ENCODE measurements around the gene FAM3D.

Gene FAM3D

DNA sequence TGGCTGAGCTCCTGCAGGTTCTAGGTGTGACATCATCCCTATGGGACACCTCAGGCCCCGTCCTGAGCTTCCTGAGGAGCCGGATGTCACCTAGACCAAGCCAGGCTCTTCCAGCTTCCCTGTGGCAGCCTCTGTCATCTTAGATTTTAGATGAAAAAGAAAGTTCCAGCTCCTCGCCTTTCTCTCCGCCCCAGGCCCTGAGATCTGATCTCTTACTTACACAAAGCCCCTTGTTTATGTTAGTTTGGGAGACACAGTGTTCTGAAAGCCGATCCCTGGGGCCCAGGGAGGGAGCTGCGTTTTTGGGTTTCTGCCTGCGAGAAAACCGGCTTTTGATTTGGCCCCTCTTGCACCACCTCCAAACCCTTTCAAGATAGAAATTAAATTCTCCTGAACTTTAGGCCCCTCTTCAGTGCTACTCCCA lies 49.2 kb downstream of the FAM3D start:
- H3K4me3 ChIP-seq (ENCODE audit: low read length): no peak overlapping the region
- peaks cover 2% of the 10 kb centered on the region; the same call in 1 of the 2 replicates for H3K4me1 ChIP-seq (ENCODE audit: control insufficient read depth, insufficient read depth, low read length)
- WGBS (ENCODE audit: insufficient coverage, insufficient read length): no CpG with 5 or more reads among the region's 8 CpGs
- no peaks in the 10 kb centered on the region for H3K9me3 ChIP-seq (ENCODE audit: control insufficient read depth, insufficient read depth, low read length)
- DNase-seq (ENCODE audit: low read depth, low spot score): no peak
- H3K36me3 ChIP-seq (ENCODE audit: control insufficient read depth, insufficient read depth, low read length): no peaks in the 10 kb centered on the region
- H3K27me3 ChIP-seq (ENCODE audit: control insufficient read depth, insufficient read depth, low read length): no peaks in the 10 kb centered on the region
- H3K27ac ChIP-seq (ENCODE audit: low read length): no peak overlapping the region

DNA sequence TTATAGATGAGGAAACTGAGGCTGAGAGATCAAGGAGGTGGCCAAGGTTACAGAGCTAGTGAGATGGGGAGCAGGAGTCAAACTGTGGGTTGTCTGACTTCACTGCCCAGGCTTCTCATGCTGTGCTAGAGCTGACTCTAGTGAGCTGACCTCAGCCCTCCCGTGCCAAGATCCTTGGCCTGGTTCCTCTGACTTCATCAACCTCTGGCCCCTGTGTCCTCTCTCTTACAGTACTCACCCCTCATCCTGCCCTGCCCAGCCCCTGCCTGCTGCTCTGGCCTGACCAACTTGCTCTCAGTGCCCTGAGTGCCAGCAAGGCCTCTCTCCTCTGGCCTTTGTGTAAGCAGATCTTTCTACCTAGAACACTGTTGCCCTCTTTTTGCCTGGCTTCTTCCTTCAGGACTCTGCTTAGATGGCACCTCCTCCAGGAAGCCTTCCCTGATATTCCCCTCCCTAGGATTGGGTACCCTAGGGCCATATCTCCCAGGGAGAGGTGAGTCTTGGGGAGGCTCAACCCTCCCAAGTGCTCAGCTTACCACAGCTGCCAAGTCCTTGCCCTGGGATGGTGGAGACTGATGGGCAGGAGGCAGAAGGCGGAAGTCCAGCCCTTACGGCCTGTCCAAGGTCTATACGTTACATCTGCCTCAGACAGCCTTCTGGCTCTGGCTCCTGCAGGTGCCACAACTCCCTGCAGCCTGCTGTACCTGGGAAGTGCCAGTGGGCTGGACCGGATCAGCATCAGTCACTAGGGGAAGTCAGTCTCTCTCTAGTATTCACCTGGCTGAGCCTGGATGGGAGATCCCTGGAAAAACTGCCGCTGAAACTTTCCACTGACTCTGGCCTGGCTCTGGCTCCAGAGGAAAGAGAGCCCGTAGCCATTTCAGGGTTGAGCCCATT lies 53.1 kb downstream of the FAM3D start:
- no peak overlapping the region for H3K4me3 ChIP-seq (ENCODE audit: low read length)
- H3K36me3 ChIP-seq (ENCODE audit: control insufficient read depth, insufficient read depth, low read length): no peaks in the 10 kb centered on the region
- H3K27me3 ChIP-seq (ENCODE audit: control insufficient read depth, insufficient read depth, low read length): no peaks in the 10 kb centered on the region
- no peaks in the 10 kb centered on the region for H3K9me3 ChIP-seq (ENCODE audit: control insufficient read depth, insufficient read depth, low read length)
- peaks cover 2% of the 10 kb centered on the region; the same call in 1 of the 2 replicates for H3K4me1 ChIP-seq (ENCODE audit: control insufficient read depth, insufficient read depth, low read length)
- H3K27ac ChIP-seq (ENCODE audit: low read length): no peak overlapping the region
- no CpG with 5 or more reads among the region's 7 CpGs for WGBS (ENCODE audit: insufficient coverage, insufficient read length)
- DNase-seq (ENCODE audit: low read depth, low spot score): no peak

DNA sequence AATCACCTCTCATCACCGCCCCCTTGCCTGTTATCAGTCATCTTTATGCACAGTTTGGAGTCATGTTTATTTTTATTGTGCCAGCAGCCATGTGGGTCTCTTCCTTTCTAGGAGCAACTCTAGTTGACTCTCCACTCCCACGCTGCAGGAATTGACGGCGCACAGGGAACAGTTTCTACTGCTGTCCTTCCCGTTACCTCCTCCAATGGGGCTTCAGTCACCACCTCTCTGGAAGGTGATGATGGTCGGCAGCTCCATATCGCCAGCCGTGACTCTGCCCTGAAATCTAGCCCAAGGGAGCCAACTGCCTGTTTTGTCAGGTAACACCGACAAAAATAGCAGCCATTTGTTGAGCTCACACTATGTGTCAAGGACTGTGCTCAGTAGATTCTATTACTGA lies 53.7 kb downstream of the FAM3D start:
- no peaks in the 10 kb centered on the region for H3K36me3 ChIP-seq (ENCODE audit: control insufficient read depth, insufficient read depth, low read length)
- no CpG with 5 or more reads among the region's 9 CpGs for WGBS (ENCODE audit: insufficient coverage, insufficient read length)
- no peak overlapping the region for H3K4me3 ChIP-seq (ENCODE audit: low read length)
- H3K9me3 ChIP-seq (ENCODE audit: control insufficient read depth, insufficient read depth, low read length): no peaks in the 10 kb centered on the region
- H3K27me3 ChIP-seq (ENCODE audit: control insufficient read depth, insufficient read depth, low read length): no peaks in the 10 kb centered on the region
- DNase-seq (ENCODE audit: low read depth, low spot score): no peak
- no peak overlapping the region for H3K27ac ChIP-seq (ENCODE audit: low read length)
- peaks cover 2% of the 10 kb centered on the region; the same call in 1 of the 2 replicates for H3K4me1 ChIP-seq (ENCODE audit: control insufficient read depth, insufficient read depth, low read length)

DNA sequence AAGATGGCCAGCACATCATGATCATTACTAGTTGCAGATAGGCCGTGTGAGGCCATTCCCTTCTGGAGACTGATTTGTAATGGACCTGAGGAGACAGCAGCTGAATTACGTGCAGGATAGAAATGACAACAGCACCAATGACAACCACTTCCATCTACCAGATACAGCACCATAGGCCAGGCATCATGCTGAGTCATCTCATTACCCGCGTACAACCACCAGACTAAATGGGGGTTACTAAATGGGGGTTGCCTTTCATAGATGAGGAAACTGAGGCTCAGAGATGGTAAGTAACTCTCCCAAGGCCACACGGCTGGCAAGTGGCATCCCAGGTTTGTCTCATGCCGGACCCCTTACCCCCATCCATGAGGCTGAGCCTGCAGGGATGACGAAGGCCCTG lies 56.6 kb downstream of the FAM3D start:
- no peaks in the 10 kb centered on the region for H3K27me3 ChIP-seq (ENCODE audit: control insufficient read depth, insufficient read depth, low read length)
- no peaks in the 10 kb centered on the region for H3K9me3 ChIP-seq (ENCODE audit: control insufficient read depth, insufficient read depth, low read length)
- WGBS (ENCODE audit: insufficient coverage, insufficient read length): no CpG with 5 or more reads among the region's 7 CpGs
- no peak for DNase-seq (ENCODE audit: low read depth, low spot score)
- H3K4me3 ChIP-seq (ENCODE audit: low read length): no peak overlapping the region
- H3K36me3 ChIP-seq (ENCODE audit: control insufficient read depth, insufficient read depth, low read length): no peaks in the 10 kb centered on the region
- peaks cover 2% of the 10 kb centered on the region; the same call in 1 of the 2 replicates for H3K4me1 ChIP-seq (ENCODE audit: control insufficient read depth, insufficient read depth, low read length)
- no peak overlapping the region for H3K27ac ChIP-seq (ENCODE audit: low read length)

DNA sequence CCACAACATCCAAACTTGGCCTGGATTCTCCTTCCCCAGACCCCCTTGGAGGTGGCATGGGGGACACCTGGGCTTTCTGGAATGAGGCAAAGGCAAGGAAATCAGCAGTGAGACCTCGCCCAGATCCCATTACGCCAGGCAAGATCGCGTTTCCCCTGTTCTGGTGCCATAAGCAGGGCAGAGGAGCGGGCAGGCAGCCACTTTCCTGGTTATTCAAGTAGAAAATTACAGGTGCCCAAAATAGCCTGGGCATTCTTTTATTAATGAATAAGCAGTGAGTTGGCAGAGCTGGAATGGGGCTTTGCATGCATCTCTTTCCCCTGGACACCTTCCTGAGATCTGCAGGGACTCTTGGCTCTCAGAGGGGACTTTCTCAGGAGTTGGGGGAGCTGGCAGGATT lies 57.9 kb downstream of the FAM3D start:
- H3K4me3 ChIP-seq (ENCODE audit: low read length): no peak overlapping the region
- H3K27ac ChIP-seq (ENCODE audit: low read length): no peak overlapping the region
- no CpG with 5 or more reads among the region's 5 CpGs for WGBS (ENCODE audit: insufficient coverage, insufficient read length)
- H3K9me3 ChIP-seq (ENCODE audit: control insufficient read depth, insufficient read depth, low read length): no peaks in the 10 kb centered on the region
- H3K27me3 ChIP-seq (ENCODE audit: control insufficient read depth, insufficient read depth, low read length): no peaks in the 10 kb centered on the region
- peaks cover under 1% of the 10 kb centered on the region; the same call in 1 of the 2 replicates for H3K4me1 ChIP-seq (ENCODE audit: control insufficient read depth, insufficient read depth, low read length)
- no peaks in the 10 kb centered on the region for H3K36me3 ChIP-seq (ENCODE audit: control insufficient read depth, insufficient read depth, low read length)
- no peak for DNase-seq (ENCODE audit: low read depth, low spot score)

DNA sequence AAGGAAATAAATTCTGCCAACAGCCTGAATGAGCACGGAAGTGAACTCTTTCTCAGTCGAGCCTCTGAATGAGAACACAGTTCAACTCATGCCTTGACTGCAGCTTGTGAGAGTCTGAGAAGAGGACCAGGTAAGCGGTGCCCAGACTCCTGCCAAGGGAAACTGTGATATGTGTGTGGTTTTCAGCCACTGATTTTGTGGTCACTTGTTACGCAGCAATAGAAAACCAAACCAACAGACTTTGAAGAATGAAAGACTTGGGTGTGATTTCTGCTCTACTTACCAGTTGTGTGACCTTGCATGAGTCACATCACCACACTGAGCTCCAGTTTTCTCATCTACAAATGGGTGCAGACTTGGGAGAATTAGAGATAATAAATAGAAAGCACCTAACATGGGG lies 58.8 kb downstream of the FAM3D start:
- no peaks in the 10 kb centered on the region for H3K4me1 ChIP-seq (ENCODE audit: control insufficient read depth, insufficient read depth, low read length)
- H3K36me3 ChIP-seq (ENCODE audit: control insufficient read depth, insufficient read depth, low read length): no peaks in the 10 kb centered on the region
- no peak for DNase-seq (ENCODE audit: low read depth, low spot score)
- H3K27ac ChIP-seq (ENCODE audit: low read length): no peak overlapping the region
- no peaks in the 10 kb centered on the region for H3K9me3 ChIP-seq (ENCODE audit: control insufficient read depth, insufficient read depth, low read length)
- no peak overlapping the region for H3K4me3 ChIP-seq (ENCODE audit: low read length)
- no peaks in the 10 kb centered on the region for H3K27me3 ChIP-seq (ENCODE audit: control insufficient read depth, insufficient read depth, low read length)
- WGBS (ENCODE audit: insufficient coverage, insufficient read length): no CpG with 5 or more reads among the region's 4 CpGs

DNA sequence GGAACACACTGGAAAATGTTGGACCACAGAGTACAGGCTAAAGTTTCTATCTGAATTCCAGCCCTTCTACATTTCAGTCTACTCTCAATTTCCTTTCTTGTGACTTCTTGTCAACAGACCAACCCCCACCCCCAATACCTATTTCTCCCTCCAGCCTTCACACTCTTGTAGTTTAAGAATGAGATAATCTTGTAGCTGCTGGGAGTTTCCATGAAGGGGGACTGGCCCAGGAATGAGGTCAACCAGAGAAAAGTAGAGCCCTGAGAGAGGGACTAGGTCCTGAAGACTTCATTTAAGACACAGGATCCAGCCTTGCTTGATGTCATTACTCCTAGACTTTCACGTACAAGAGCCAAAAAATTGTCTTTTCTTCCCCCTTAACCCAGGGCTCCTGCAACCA lies 59.9 kb downstream of the FAM3D start:
- Histone ChIP-seq H3K9me3 (ENCODE audit: control insufficient read depth, insufficient read depth, low read length) (no peaks in the 10 kb centered on the region), H3K4me3 (ENCODE audit: low read length) (no peak overlapping the region), H3K27me3 (ENCODE audit: control insufficient read depth, insufficient read depth, low read length) (no peaks in the 10 kb centered on the region), H3K36me3 (ENCODE audit: control insufficient read depth, insufficient read depth, low read length) (no peaks in the 10 kb centered on the region), H3K27ac (ENCODE audit: low read length) (no peak overlapping the region), H3K4me1 (ENCODE audit: control insufficient read depth, insufficient read depth, low read length) (no peaks in the 10 kb centered on the region)
- no CpG with 5 or more reads among the region's 1 CpG for WGBS (ENCODE audit: insufficient coverage, insufficient read length)
- no peak for DNase-seq (ENCODE audit: low read depth, low spot score)

DNA sequence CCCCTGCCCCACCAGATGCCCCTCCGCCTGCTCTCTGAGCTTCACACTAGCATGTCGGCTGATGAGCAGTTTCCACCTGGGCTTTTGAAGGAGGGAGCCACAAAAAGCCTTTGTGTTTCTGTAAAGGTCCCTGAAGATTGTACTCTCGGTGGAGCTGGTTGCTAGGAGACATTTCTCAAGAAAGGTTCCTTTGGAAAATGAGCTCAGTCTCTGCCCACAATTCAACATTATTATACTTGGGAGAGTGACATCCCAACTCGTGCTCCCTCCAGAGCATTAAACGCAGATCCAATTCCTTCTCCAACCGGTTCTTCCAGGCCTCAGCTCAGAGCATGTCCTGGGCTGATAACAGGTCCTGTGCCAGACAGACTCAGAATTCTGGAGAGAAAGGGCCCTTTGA lies 62.5 kb downstream of the FAM3D start:
- no peaks in the 10 kb centered on the region for H3K36me3 ChIP-seq (ENCODE audit: control insufficient read depth, insufficient read depth, low read length)
- no peak overlapping the region for H3K27ac ChIP-seq (ENCODE audit: low read length)
- H3K27me3 ChIP-seq (ENCODE audit: control insufficient read depth, insufficient read depth, low read length): no peaks in the 10 kb centered on the region
- no peaks in the 10 kb centered on the region for H3K4me1 ChIP-seq (ENCODE audit: control insufficient read depth, insufficient read depth, low read length)
- H3K9me3 ChIP-seq (ENCODE audit: control insufficient read depth, insufficient read depth, low read length): no peaks in the 10 kb centered on the region
- no peak for DNase-seq (ENCODE audit: low read depth, low spot score)
- no peak overlapping the region for H3K4me3 ChIP-seq (ENCODE audit: low read length)
- WGBS (ENCODE audit: insufficient coverage, insufficient read length): no CpG with 5 or more reads among the region's 6 CpGs

DNA sequence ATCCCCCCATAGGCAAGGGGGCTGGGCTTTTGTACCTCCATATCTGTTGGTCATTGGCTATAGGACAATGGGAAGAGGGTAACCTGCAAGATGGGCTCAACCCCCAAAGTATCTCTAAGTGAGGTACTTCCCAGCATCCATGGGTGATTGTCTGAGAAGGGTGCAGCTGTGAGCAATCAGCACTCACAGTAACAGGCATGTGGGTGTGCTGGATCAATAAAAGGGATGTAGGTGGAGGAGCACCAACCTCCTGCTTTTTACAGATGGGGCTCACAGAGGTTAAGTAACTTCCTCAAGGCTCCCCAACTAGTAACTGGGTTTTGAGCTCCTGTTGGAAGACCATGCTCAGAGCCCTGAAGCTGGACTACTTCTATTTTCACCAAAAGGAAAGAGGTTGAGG lies 63.0 kb downstream of the FAM3D start:
- H3K36me3 ChIP-seq (ENCODE audit: control insufficient read depth, insufficient read depth, low read length): no peaks in the 10 kb centered on the region
- no peak overlapping the region for H3K27ac ChIP-seq (ENCODE audit: low read length)
- no peaks in the 10 kb centered on the region for H3K27me3 ChIP-seq (ENCODE audit: control insufficient read depth, insufficient read depth, low read length)
- no peak overlapping the region for H3K4me3 ChIP-seq (ENCODE audit: low read length)
- no peaks in the 10 kb centered on the region for H3K4me1 ChIP-seq (ENCODE audit: control insufficient read depth, insufficient read depth, low read length)
- H3K9me3 ChIP-seq (ENCODE audit: control insufficient read depth, insufficient read depth, low read length): no peaks in the 10 kb centered on the region
- no peak for DNase-seq (ENCODE audit: low read depth, low spot score)

DNA sequence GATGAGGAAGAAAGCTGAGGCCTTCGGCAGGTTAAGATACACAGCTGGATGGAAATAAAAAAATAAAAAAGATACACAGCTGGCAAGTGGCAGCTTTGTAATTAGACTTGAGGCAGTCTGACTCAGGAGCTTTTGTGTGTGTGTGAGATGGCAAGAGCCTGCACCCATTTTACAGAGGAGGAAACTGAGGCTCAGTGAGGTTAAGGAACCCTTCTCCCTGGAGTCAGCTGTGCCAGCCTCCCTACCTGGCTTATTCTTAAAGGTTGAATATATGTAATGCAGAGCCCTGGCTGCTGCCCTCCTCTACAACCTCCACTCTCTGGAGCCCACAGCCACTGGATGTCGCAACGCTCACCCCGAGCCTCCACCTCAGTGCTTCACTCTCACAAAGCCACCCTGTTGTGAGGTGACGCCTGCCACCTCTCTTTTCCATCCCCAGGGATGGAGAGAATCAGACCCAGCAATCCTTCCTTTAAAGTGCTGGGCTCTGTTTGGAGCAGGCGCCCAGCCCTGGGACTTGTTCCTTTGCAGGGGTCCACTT lies 68.7 kb downstream of the FAM3D start:
- WGBS (ENCODE audit: insufficient coverage, insufficient read length): no CpG with 5 or more reads among the region's 6 CpGs
- Histone ChIP-seq H3K27ac (ENCODE audit: low read length) (no peak overlapping the region), H3K4me1 (ENCODE audit: control insufficient read depth, insufficient read depth, low read length) (no peaks in the 10 kb centered on the region), H3K4me3 (ENCODE audit: low read length) (no peak overlapping the region), H3K27me3 (ENCODE audit: control insufficient read depth, insufficient read depth, low read length) (no peaks in the 10 kb centered on the region), H3K36me3 (ENCODE audit: control insufficient read depth, insufficient read depth, low read length) (no peaks in the 10 kb centered on the region), H3K9me3 (ENCODE audit: control insufficient read depth, insufficient read depth, low read length) (no peaks in the 10 kb centered on the region)
- no peak for DNase-seq (ENCODE audit: low read depth, low spot score)
